SK-N-SH (cell line): ENCODE data around the gene FAM177A1. TPM values are rescaled to one million over a fixed set of nuclear protein-coding genes. Genes with fewer than 3 reads are reported as not detected.

Source experiments
- CTCF ChIA-PET: fragments of 300-600, 350-600 bp; formaldehyde crosslinking; extraction: SDS; loops from one replicate; lab custom pipeline; 2021; lab: Yijun Ruan, JAX
- POLR2A ChIA-PET: fragments of 350-600 bp; sonication (Branson Sonifier 250); formaldehyde crosslinking; extraction: SDS; loops from one replicate; lab custom pipeline; 2020; ENCODE audit warnings: antibody characterized with exemption, inconsistent platforms; lab: Yijun Ruan, JAX
- DNase-seq: peaks from one replicate; pipeline ENCODE4 v3.0.0; 2012
- H2AFZ ChIP-seq: fragments of 200-600 bp; sonication (generic); 2 replicates; pipeline ENCODE4 v1.8.1; 2016; ENCODE audit warnings: antibody characterized with exemption, mild to moderate bottlenecking, low read depth
- H3F3A ChIP-seq: fragments of 200-600 bp; sonication (generic); replicated peaks from 2 replicates; pipeline ENCODE3; 2016; ENCODE audit warnings: antibody characterized with exemption, mild to moderate bottlenecking; ENCODE audit not compliant: insufficient read depth
- H3K27ac ChIP-seq, 2 experiments: fragments of 200-500 bp in 1 of 2; fragments of 200-600 bp in 1 of 2; sonication (Bioruptor generic) in 1 of 2; sonication (generic), shearing (Covaris generic) in 1 of 2; 2 replicates each; pipeline versions ENCODE4 v1.5.1 to v1.6.1; 2014 to 2016; ENCODE audit warnings: low read depth in 2 of 2, inconsistent platforms in 1 of 2, low read length in 1 of 2, mild to moderate bottlenecking in 1 of 2, mixed read lengths in 1 of 2
- H3K27me3 ChIP-seq: fragments of 200-600 bp; sonication (generic), shearing (Covaris generic); 2 replicates; pipeline ENCODE4 v1.6.1; 2016; ENCODE audit warnings: mixed run types; ENCODE audit not compliant: insufficient read depth
- H3K36me3 ChIP-seq, 2 experiments: fragments of 200-500 bp in 1 of 2; fragments of 200-600 bp in 1 of 2; sonication (Bioruptor generic) in 1 of 2; sonication (generic) in 1 of 2; replicated peaks in 1 of 2; 2 replicates each; pipeline versions ENCODE3 to v1.5.1; 2014 to 2016; ENCODE audit warnings: low read length in 1 of 2, mild to moderate bottlenecking in 1 of 2; ENCODE audit not compliant: insufficient read depth in 2 of 2, control insufficient read depth in 1 of 2
- H3K4me1 ChIP-seq, 2 experiments: fragments of 200-500 bp in 1 of 2; fragments of 200-600 bp in 1 of 2; sonication (Bioruptor generic) in 1 of 2; sonication (generic), shearing (Covaris generic) in 1 of 2; 2 replicates each; pipeline versions ENCODE4 v1.5.1 to v1.6.1; 2014 to 2016; ENCODE audit warnings: low read depth in 1 of 2, low read length in 1 of 2, mixed run types in 1 of 2; ENCODE audit not compliant: insufficient read depth in 2 of 2, control insufficient read depth in 1 of 2
- H3K4me2 ChIP-seq: fragments of 200-600 bp; sonication (generic), shearing (Covaris generic); 2 replicates; pipeline ENCODE4 v1.6.1; 2017; ENCODE audit warnings: mixed run types
- H3K4me3 ChIP-seq, 2 experiments: fragments of 200-500 bp in 1 of 2; fragments of 200-600 bp in 1 of 2; sonication (Bioruptor generic) in 1 of 2; sonication (generic), shearing (Covaris generic) in 1 of 2; 2 replicates each; pipeline versions ENCODE4 v1.5.1 to v1.8.1; 2014 to 2016; ENCODE audit warnings: low read depth in 2 of 2, inconsistent platforms in 1 of 2, low read length in 1 of 2, mild to moderate bottlenecking in 1 of 2, mixed read lengths in 1 of 2, moderate library complexity in 1 of 2
- H3K79me2 ChIP-seq: fragments of 200-600 bp; sonication (generic); 2 replicates; pipeline ENCODE4 v1.8.1; 2017; ENCODE audit warnings: mild to moderate bottlenecking; ENCODE audit not compliant: insufficient read depth
- H3K9ac ChIP-seq: fragments of 200-600 bp; sonication (generic); 2 replicates; pipeline ENCODE4 v1.6.1; 2017; ENCODE audit warnings: mixed run types
- H3K9me2 ChIP-seq: fragments of 200-600 bp; sonication (generic); 2 replicates; pipeline ENCODE4 v1.6.1; 2017; ENCODE audit warnings: mixed run types
- H3K9me3 ChIP-seq: fragments of 200-600 bp; sonication (generic); 2 replicates; pipeline ENCODE4 v1.6.1; 2017; ENCODE audit warnings: mixed run types, mild to moderate bottlenecking, moderate library complexity
- H4K20me1 ChIP-seq: fragments of 200-600 bp; sonication (generic); 2 replicates; pipeline ENCODE4 v1.6.1; 2017; ENCODE audit warnings: mild to moderate bottlenecking, mixed run types; ENCODE audit not compliant: insufficient read depth
- CHD2 ChIP-seq: fragments of 150-350 bp; IDR thresholded peaks from 2 replicates; pipeline ENCODE4 v1.6.1; 2018; ENCODE audit warnings: low read length; ENCODE audit not compliant: partially characterized antibody
- CTCF ChIP-seq: fragments of 200-600 bp; sonication (generic); IDR thresholded peaks from 2 replicates; pipeline ENCODE4 v1.6.1; 2017; ENCODE audit warnings: antibody characterized with exemption, mild to moderate bottlenecking, moderate library complexity
- ELF1 ChIP-seq: IDR thresholded peaks from 2 replicates; pipeline ENCODE4 v1.4.0; 2012
- EP300 ChIP-seq, 2 experiments: IDR thresholded peaks; 2 replicates each; pipeline versions ENCODE4 v1.4.0 to v1.6.1; 2012; ENCODE audit warnings: borderline replicate concordance in 1 of 2, low read depth in 1 of 2, low read length in 1 of 2
- FOSL2 ChIP-seq: IDR thresholded peaks from 2 replicates; pipeline ENCODE4 v1.4.0; 2012; ENCODE audit warnings: low read depth, mild to moderate bottlenecking, moderate library complexity, borderline replicate concordance
- FOXJ3 ChIP-seq: sonication (generic); formaldehyde crosslinking; IDR thresholded peaks from 2 replicates; pipeline ENCODE4 v1.5.1; 2020; ENCODE audit warnings: mild to moderate bottlenecking, missing genetic modification reagents
- IRF3 ChIP-seq: fragments of 150-350 bp; IDR thresholded peaks from 2 replicates; pipeline ENCODE4 v1.6.1; 2016; ENCODE audit warnings: mild to moderate bottlenecking, low read depth, low read length
- JUND ChIP-seq: IDR thresholded peaks from 2 replicates; pipeline ENCODE4 v1.4.0; 2012
- NFIC ChIP-seq: IDR thresholded peaks from 2 replicates; pipeline ENCODE4 v1.4.0; 2012; ENCODE audit warnings: borderline replicate concordance
- RAD21 ChIP-seq: IDR thresholded peaks from 2 replicates; pipeline ENCODE4 v1.6.1; 2012; ENCODE audit warnings: mild to moderate bottlenecking, low read length
- RCOR1 ChIP-seq: fragments of 150-350 bp; IDR thresholded peaks from 2 replicates; pipeline ENCODE4 v1.6.1; 2017; ENCODE audit warnings: antibody characterized with exemption, low read length
- RXRA ChIP-seq: IDR thresholded peaks from 2 replicates; pipeline ENCODE4 v1.4.0; 2012; ENCODE audit warnings: low read depth, mild to moderate bottlenecking, borderline replicate concordance
- SMC3 ChIP-seq: IDR thresholded peaks from 2 replicates; pipeline ENCODE4 v1.6.1; 2012; ENCODE audit warnings: low read depth, low read length, improper control_type of control experiment
- USF2 ChIP-seq: fragments of 150-350 bp; IDR thresholded peaks from 2 replicates; pipeline ENCODE4 v1.6.1; 2017; ENCODE audit warnings: antibody characterized with exemption, low read length, low read depth, borderline replicate concordance
- WGBS: methylation state at CpG from one replicate; pipeline ENCODE4 v1.1.6; 2017; ENCODE audit warnings: low lambda C conversion rate; 5-methylcytosine and 5-hydroxymethylcytosine counted together
- polyA plus RNA-seq, 3 experiments: library from polyadenylated mRNA; depleted of rRNA; stranded (reverse); fragments of >200 nt; gene quantifications; 2 replicates each; pipeline ENCODE4 v1.2.3, GENCODE V29; 2012

FAM177A1 gene
- polyA plus RNA-seq, 1 of the 3 experiments (the other 2 are of a cell fraction), result 36.7 TPM

GRCh38 chr14:35124127-35124526, 78.1 kb downstream of the FAM177A1 start:
- Histone ChIP-seq H3F3A (peaks cover 6% of the 10 kb centered on the region), H3K9me3 (no peaks in the 10 kb centered on the region), H3K4me2 (peak overlapping the region; percentile 86), H3K4me3 (no peak overlapping the region), H2AFZ (no peak overlapping the region), H3K9ac (no peak overlapping the region), H3K9me2 (no peaks in the 10 kb centered on the region), H4K20me1 (no peaks in the 10 kb centered on the region), H3K79me2 (peaks cover 55% of the 10 kb centered on the region; the same call in 1 of the 2 replicates), H3K36me3 (peaks cover 0 to 15% of the 10 kb centered on the region in 2 experiments), H3K4me1 (peaks cover 8 to 12% of the 10 kb centered on the region in 2 experiments; a peak in 3 of 4 replicates), H3K27me3 (no peaks in the 10 kb centered on the region), H3K27ac (peak overlapping the region in 1 of 2 experiments; percentile 98; a peak in 1 of 4 replicates)
- CTCF ChIA-PET, result interaction anchor here (1.0 to 2.0 kb wide), 2 partner anchors 17 to 281 kb away, joined by 4 to 8 read pairs; partner anchors contain the start of gene NFKBIA
- no peak for DNase-seq
- 94% methylated on average over 1 of the region's 1 CpG for WGBS
- no peak for TF ChIP-seq CHD2
- no peak for TF ChIP-seq USF2
- no peak for TF ChIP-seq SMC3
- TF ChIP-seq RXRA, result no peak
- TF ChIP-seq FOSL2, result no peak
- no peak for TF ChIP-seq RCOR1
- no peak for TF ChIP-seq EP300 (IDR thresholded peaks at IDR 0.05; ENCODE audit: borderline replicate concordance in 1 of 2, low read depth in 1 of 2, low read length in 1 of 2)
- no peak for TF ChIP-seq CTCF
- TF ChIP-seq JUND, result no peak
- TF ChIP-seq NFIC, result no peak
- TF ChIP-seq ELF1, result no peak
- no peak for TF ChIP-seq RAD21
- no peak for TF ChIP-seq IRF3
- no peak for TF ChIP-seq FOXJ3 (CRISPR knock-in tag)
- POLR2A ChIA-PET, result interaction anchor here (1.7 kb wide), 1 partner anchor 702 kb away, joined by 4 read pairs; the partner anchor contains the start of gene BRMS1L

Other genes with a start within 250 kb of the FAM177A1 start
- 17.4 and 19.3 TPM in 2 replicates for gene BAZ1A, start 170.9 kb upstream of the FAM177A1 start, polyA plus RNA-seq (2012; rRNA removed)
- gene SRP54, start 63.3 kb upstream of the FAM177A1 start, polyA plus RNA-seq (2012; rRNA removed), result 31.6 and 39.5 TPM in 2 replicates
- 6.2 and 8.3 TPM in 2 replicates for gene PPP2R3C, start 75.7 kb downstream of the FAM177A1 start, polyA plus RNA-seq (2012; rRNA removed)
- 17.9 and 19.0 TPM in 2 replicates for gene PRORP, start 76.3 kb downstream of the FAM177A1 start, polyA plus RNA-seq (2012; rRNA removed)
- 174 and 227 TPM in 2 replicates for gene PSMA6, start 246.1 kb downstream of the FAM177A1 start, polyA plus RNA-seq (2012; rRNA removed)